Fibroblast of lung (primary cell): ENCODE results near the gene PLAAT4. TPM values are rescaled to one million over a fixed set of nuclear protein-coding genes. Genes with fewer than 3 reads are reported as not detected.

ENCODE experiments used
- DNase-seq, 2 donors: peaks; one replicate each; pipeline versions ENCODE4 v3.0.0 to v3.0.0-alpha.2; 2010; ENCODE audit warnings: low read depth in 2 of 2
- H2AFZ ChIP-seq: 2 replicates; pipeline ENCODE4 v1.5.1; 2012; ENCODE audit warnings: low read length, control low read depth, inconsistent platforms
- H3K27ac ChIP-seq: 2 replicates; pipeline ENCODE4 v1.5.1; 2011; ENCODE audit warnings: low read length, control low read depth; ENCODE audit not compliant: insufficient read depth
- H3K27me3 ChIP-seq: 2 replicates; pipeline ENCODE4 v1.5.1; 2011; ENCODE audit warnings: mild to moderate bottlenecking, low read length; ENCODE audit not compliant: control insufficient read depth, insufficient read depth
- H3K36me3 ChIP-seq: 2 replicates; pipeline ENCODE4 v1.5.1; 2011; ENCODE audit warnings: low read length; ENCODE audit not compliant: control insufficient read depth, insufficient read depth
- H3K4me1 ChIP-seq: 2 replicates; pipeline ENCODE4 v1.5.1; 2011; ENCODE audit warnings: low read length; ENCODE audit not compliant: control insufficient read depth, insufficient read depth; ENCODE audit errors: extremely low read depth
- H3K4me2 ChIP-seq: 2 replicates; pipeline ENCODE4 v1.5.1; 2011; ENCODE audit warnings: low read length, control low read depth; ENCODE audit not compliant: insufficient read depth; ENCODE audit errors: extremely low read depth
- H3K4me3 ChIP-seq, 4 experiments: fragments of 200-600 bp in 1 of 4; sonication (generic) in 1 of 4; replicated peaks in 1 of 4; 2 replicates each; pipeline ENCODE4 v1.5.1; 2011 to 2016; ENCODE audit warnings: low read length in 4 of 4, low read depth in 3 of 4, mild to moderate bottlenecking in 3 of 4, control low read depth in 2 of 4, inconsistent platforms in 1 of 4, mixed read lengths in 1 of 4; ENCODE audit not compliant: insufficient read depth in 1 of 4; ENCODE audit errors: control extremely low read depth in 1 of 4
- H3K79me2 ChIP-seq: 2 replicates; pipeline ENCODE4 v1.5.1; 2012; ENCODE audit warnings: mild to moderate bottlenecking, low read length, inconsistent platforms; ENCODE audit not compliant: control insufficient read depth, insufficient read depth
- H3K9ac ChIP-seq: 2 replicates; pipeline ENCODE4 v1.5.1; 2011; ENCODE audit warnings: mild to moderate bottlenecking, low read length, control low read depth; ENCODE audit not compliant: insufficient read depth
- H3K9me3 ChIP-seq: 2 replicates; pipeline ENCODE4 v1.5.1; 2012; ENCODE audit warnings: low read depth, low read length; ENCODE audit not compliant: control insufficient read depth, insufficient read depth
- H4K20me1 ChIP-seq: 2 replicates; pipeline ENCODE4 v1.5.1; 2011; ENCODE audit warnings: low read length; ENCODE audit not compliant: control insufficient read depth, insufficient read depth; ENCODE audit errors: extremely low read depth
- CTCF ChIP-seq, 2 donors: IDR thresholded peaks in 1 of 2; conservative IDR thresholded peaks in 1 of 2; 1 replicate in 1 of 2; 2 replicates in 1 of 2; pipeline ENCODE4 v1.5.1; 2011 to 2012; ENCODE audit warnings: low read length in 2 of 2, control low read depth in 1 of 2, inconsistent platforms in 1 of 2, low read depth in 1 of 2, mild to moderate bottlenecking in 1 of 2
- EZH2 ChIP-seq: IDR thresholded peaks from 2 replicates; pipeline ENCODE4 v1.5.1; 2012; ENCODE audit warnings: low read length, control low read depth, mild to moderate bottlenecking; ENCODE audit errors: missing control alignments
- polyA plus RNA-seq, 2 donors: library from polyadenylated mRNA; depleted of rRNA in 1 of 2; stranded (reverse) in 1 of 2; unstranded in 1 of 2; fragments of >200 nt; gene quantifications; 2 replicates each; pipeline ENCODE4 v1.2.1, GENCODE V29; 2011 to 2012; ENCODE audit warnings: missing spikeins in 1 of 2
- total RNA-seq: library from RNA; depleted of rRNA; stranded (reverse); fragments of >200 nt; gene quantifications from 2 replicates; pipeline ENCODE4 v1.2.1, GENCODE V29; 2014

The PLAAT4 gene
- total and polyA plus RNA-seq, 2 donors (not counting 1 experiment from before 2014, with no cell fraction given), result 47.4 to 85.7 TPM

- no peak for DNase-seq
- H3K27ac ChIP-seq, result no peak overlapping the region
Measured at GRCh38 chr11:63517156-63517555, 19.5 kb upstream of the PLAAT4 start.

GRCh38 chr11:63518548-63518947 lies 18.1 kb upstream of the PLAAT4 start:
- H3K9me3 ChIP-seq, result no peaks in the 10 kb centered on the region
- DNase-seq, result peak; percentile 70 to 79
- no peaks in the 10 kb centered on the region for H3K79me2 ChIP-seq
- TF ChIP-seq EZH2 (no peak), CTCF (conservative IDR thresholded peaks at IDR 0.05 in 1 of 2, IDR thresholded peaks at IDR 0.05 in 1 of 2; ENCODE audit: low read depth in 1 of 2, low read length in 2 of 2) (no peak)
- no peak overlapping the region for H3K9ac ChIP-seq
- no peak overlapping the region for H3K4me3 ChIP-seq
- peaks cover 2% of the 10 kb centered on the region for H3K4me1 ChIP-seq
- no peak overlapping the region for H2AFZ ChIP-seq
- H3K4me2 ChIP-seq, result no peak overlapping the region
- no peaks in the 10 kb centered on the region for H3K36me3 ChIP-seq
- no peaks in the 10 kb centered on the region for H3K27me3 ChIP-seq
- H4K20me1 ChIP-seq, result no peaks in the 10 kb centered on the region
- H3K27ac ChIP-seq, result no peak overlapping the region

More at GRCh38 chr11:63517156-63517555, 19.5 kb upstream of the PLAAT4 start:
- Histone ChIP-seq H3K4me3 (no peak overlapping the region), H3K36me3 (no peaks in the 10 kb centered on the region), H3K79me2 (no peaks in the 10 kb centered on the region), H3K9me3 (no peaks in the 10 kb centered on the region), H3K4me2 (no peak overlapping the region), H3K4me1 (peaks cover 2% of the 10 kb centered on the region), H4K20me1 (no peaks in the 10 kb centered on the region), H2AFZ (no peak overlapping the region), H3K9ac (no peak overlapping the region), H3K27me3 (no peaks in the 10 kb centered on the region)
- no peak for TF ChIP-seq CTCF (conservative IDR thresholded peaks at IDR 0.05 in 1 of 2, IDR thresholded peaks at IDR 0.05 in 1 of 2; ENCODE audit: low read depth in 1 of 2, low read length in 2 of 2)

- TF ChIP-seq EZH2 (no peak), CTCF (conservative IDR thresholded peaks at IDR 0.05 in 1 of 2, IDR thresholded peaks at IDR 0.05 in 1 of 2; ENCODE audit: low read depth in 1 of 2, low read length in 2 of 2) (no peak)
- Histone ChIP-seq H3K4me1 (peaks cover 2% of the 10 kb centered on the region), H3K27ac (no peak overlapping the region), H3K4me2 (no peak overlapping the region), H4K20me1 (no peaks in the 10 kb centered on the region), H3K79me2 (no peaks in the 10 kb centered on the region), H3K36me3 (no peaks in the 10 kb centered on the region), H3K27me3 (no peaks in the 10 kb centered on the region), H3K9ac (no peak overlapping the region), H3K9me3 (no peaks in the 10 kb centered on the region), H2AFZ (no peak overlapping the region), H3K4me3 (no peak overlapping the region)
- peak in 1 of 2 donors; percentile 30 for DNase-seq
Measured at GRCh38 chr11:63520606-63521170, 15.9 kb upstream of the PLAAT4 start.
